Measurements from ENCODE around the gene MEGF8.

MEGF8 gene

DNA sequence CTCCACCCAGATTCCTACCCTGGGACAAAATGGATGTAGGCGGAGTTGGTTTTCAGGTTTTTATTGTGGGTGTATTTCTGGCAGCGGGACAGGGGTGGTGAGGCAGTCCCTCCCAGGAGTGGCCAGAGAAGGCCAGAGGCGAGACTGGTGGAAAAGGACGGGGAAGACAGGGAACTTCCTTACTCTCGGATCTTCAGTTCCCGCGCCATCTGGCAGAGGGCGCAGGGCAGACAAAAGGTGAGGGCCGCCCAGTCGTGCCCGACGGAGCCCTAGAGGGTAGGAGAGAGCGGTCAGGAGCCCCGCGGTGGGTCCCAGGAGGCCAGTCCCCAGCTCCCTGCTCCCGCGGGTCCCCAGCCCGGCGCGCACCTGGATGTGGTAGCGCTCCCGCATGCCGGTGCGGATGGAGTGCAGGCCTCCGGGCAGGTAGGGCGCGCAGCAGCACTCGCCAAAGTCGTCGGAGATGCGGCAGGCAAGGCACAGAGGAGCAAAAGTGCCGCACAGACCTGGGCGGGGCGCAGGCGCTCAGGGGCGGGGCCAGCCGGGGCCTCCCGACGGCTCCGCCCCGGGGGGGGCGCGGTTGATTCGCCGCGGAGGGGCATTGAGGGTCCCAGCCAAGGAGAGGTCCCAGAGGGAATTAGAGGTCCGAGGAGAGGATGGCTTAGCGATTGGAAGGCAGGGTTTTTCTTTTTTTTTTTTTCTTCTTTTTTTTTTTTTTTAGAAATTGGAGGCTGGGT is 61.7 kb downstream of the MEGF8 start:
- DNase-seq (ENCODE audit: low read depth) = peak; percentile 41

DNA sequence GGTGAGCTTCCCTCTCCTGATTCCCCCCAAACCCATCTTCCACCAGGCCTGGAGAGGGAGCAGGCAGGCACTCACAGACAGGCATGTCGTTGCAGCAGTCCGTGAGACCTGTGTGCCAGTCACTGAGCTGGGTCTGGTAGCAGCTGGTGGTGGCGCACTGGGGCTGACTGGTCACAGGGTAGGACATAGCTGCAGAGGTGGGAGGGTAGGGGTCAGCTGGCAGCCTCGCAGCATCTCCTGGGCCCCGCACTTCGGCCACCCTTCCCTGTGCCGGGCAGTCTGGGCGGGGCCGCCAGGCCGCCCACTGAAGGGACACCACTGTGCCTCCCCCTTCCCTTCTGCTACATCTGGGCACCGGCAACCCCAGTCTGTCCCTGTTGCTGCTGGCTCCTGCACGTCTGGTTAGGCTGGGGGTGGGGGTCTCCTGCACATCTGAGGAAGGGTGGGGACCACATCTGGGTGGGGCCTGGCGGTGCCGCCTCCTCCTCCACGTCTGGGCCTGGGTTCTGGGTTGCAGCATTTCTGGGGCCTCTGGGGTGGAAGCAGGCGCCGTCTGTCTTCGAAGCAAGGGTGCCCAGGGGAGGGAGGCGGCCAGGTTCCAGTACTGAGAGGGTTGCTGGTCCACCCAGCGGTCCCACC is 63.5 kb downstream of the MEGF8 start:
- no peak for DNase-seq (ENCODE audit: low read depth)

DNA sequence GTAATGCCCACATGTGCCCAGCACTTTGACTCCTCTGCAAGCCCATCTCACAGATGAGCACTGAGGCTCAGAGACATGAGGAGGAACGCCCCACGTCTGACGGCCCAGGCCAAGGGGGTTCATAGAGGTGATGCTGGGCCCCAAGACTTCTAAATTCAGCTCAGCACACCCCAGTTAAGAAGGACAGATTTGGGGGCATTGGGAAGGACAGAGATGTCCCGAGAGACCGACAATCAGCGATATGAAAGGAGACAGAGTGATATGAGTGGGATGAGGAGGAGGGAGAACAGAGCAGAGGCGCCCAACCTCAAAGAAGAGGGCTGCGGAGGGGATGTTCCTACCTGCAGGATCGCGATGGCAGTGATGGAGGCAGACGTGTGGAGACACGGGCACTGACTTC is 64.5 kb downstream of the MEGF8 start, which contains the start of gene CNFN:
CNFN (minus strand) TSS at position 399 of the 400 bp plus-strand sequence. CDS start 1,260 bp downstream, outside the sequence.
- DNase-seq (ENCODE audit: low read depth) = no peak

DNA sequence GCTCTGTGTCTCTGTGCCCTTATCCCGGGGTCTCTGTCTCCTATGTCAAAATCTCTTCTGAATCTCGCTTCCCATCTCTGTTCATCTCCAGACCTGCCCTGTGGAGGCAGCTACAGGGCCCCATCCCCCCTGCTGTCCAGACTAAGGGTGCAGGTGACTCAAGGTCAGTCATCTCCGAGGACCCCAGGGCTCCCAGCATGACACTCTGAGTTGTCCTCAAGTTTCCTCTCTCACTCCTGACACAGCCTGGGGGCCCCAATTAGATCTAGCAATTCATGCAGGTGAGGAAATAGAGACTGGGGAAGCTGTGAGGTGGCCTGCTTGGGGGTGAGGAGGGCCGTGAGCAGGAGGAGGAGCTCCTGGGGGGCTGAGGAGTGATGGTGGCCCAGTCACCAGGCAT is 66.7 kb downstream of the MEGF8 start:
- no peak for DNase-seq (ENCODE audit: low read depth)

DNA sequence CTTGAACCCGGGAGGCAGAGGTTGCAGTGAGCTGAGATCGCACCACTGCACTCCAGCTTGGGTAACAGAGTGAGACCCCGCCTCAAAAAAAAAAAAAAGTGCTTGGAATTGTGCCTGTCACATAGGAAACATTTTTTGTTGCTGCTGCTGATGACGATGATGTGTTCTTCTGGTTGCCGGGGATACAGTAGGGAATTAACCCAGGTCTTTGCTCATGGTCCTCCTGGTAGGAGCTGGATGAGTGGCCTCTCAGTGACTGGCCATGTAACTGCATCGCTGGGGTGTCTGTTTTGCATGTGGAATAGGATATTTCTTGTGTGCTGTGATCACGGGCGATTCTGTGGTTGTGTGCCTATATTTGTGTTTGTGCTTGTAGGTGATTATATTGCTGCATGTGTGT is 69.3 kb downstream of the MEGF8 start:
- no peak for DNase-seq (ENCODE audit: low read depth)

DNA sequence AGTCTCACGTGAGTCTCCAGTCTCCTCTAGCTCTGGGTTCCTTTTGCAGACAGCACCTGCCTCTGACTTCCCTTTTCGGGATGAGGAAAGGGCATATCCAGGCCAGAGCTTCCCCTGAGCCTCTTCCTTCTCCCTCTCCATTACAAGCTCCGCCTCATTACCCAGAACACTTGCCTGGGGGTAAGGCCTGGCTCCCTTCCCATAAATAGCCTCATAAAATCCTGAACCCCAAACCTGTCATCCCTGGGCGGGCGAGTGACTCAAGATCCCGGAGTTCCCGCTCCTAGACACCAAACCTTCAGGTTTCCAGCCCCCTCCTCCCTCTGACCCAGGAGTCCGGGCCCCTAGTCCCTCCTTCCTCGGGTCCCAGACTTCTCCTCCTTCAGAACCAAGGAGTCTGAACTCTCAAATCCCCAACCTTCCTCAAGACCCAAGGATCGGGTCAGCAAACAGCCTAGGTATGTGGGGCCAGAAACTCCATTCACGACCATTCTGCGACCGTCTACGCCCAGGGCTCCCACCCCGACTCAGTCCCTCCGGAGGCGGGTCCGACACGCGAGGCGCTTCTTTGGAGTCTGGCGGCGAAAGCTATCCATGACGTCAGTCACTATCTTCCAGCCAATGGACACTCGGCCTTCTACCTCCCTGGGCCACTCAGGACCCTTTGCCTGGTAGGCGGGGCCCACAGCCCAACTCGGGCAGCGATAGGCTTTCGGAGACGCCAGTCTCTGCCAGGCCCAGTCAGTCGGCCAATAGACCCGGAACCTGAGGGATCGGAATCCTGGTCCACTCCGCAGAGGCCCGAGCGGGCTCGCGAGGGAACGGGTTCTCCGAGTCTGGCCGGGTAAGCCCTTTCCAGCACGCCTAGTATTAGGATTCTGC is 71.2 kb downstream of the MEGF8 start:
- peak; percentile 85 for DNase-seq (ENCODE audit: low read depth)

DNA sequence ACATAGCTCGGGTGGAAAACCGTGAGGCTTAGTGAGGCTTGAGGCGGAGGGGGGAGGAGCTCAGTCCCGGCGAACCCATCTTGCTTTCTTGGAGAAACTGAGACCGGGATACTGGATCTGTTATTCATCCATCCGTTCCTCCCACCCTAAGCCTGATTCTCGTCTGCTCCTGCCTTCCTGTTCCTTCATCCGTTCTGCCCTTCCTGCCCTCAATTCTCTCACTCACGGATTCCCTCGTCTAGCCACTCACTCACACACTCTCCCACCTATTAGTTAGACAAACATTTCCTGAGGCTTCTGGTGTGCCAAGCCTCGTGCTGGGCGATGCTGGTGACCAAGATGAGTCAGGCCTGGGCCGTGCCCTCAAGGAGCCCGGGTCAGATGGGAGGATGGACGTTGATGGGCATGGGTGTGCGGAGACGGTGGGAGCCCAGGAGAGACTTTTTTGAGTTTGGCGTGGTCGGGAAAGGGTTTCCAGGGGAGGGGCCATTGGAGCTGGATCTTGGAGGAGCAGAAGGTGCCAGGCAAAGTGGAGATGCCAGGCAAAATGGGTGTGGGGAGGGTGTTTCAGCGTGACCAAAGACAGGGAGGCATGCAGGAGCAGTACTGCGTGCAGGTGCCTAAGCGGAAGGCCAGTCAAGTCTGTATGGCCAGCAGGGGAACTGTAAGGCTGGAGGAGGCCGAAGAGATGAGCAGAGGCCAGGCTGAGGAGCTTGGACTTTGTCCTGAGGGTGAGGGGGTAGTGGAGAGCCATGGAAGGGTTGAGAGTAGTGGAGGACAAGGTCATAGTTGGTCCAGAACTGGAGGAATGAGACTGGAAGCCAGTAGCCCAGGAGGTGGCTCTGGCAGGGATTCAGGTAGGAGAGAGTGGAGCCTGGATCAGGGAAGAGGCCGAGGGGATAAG is 72.1 kb downstream of the MEGF8 start:
- no peak for DNase-seq (ENCODE audit: low read depth)

DNA sequence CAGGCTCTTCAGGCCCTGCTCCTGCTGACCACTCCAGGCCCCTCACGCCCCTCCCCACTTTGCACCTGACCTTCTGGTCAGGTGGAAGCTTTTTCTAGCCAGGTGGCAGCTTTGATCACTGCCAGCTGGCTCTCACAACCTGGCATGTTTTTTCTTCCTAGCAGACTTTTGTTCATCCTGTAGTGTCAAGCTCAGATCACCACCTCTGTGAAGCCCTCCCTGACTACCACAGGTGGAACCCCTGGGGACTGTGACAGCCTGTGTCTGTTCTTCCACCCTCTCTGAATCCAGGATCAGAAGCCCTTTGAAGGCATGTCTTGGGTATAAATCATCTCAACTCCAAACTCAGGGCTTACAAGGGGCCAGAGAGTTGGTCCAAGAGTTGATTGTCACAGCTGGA is 75.0 kb downstream of the MEGF8 start:
- DNase-seq (ENCODE audit: low read depth) = no peak

DNA sequence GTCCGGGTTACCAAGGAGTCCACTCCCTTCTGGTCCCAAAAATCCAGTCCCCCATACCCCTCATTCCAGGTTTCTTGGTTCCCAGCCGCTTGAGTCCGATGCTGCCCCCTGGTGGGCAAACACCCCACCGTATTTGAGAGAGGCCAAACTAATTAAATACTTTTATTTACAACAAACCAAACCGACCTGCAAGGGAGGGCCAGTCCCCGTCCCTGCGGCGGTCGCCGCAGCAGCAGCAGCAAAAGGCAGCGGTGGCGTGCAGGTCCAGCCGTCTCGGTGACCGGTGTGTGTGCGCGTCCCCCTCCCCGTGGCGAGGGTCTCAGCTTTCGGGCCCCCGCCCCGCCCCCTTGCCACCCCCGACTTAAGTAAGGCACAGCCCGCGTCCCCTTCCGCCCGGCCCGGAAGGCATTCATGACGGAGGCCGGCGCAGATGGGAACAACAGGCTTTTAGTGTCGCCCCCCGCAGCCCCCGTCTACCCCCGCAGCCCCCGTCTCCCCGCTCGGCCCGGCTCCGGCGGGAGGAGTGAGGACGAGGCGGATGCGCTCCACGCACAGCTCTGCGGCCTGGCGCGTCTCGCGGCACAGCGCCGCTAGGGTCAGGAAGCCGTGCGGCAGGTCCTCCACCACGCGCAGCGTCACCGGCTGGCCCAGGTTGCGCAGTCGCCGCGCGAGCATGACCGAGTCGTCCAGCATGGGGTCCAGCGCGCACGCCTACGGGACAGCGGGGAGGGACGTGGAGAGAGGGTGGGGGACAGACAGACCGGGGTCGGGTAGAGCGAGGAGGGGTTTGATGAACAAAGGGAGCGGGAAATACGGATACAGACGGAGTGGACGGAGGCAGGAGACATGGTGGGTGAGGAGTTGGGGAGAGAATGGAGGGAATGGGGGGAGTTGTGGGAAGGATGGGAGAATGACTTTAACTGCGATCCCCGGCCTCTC is 76.2 kb downstream of the MEGF8 start:
- DNase-seq (ENCODE audit: low read depth) = peak; percentile 53

DNA sequence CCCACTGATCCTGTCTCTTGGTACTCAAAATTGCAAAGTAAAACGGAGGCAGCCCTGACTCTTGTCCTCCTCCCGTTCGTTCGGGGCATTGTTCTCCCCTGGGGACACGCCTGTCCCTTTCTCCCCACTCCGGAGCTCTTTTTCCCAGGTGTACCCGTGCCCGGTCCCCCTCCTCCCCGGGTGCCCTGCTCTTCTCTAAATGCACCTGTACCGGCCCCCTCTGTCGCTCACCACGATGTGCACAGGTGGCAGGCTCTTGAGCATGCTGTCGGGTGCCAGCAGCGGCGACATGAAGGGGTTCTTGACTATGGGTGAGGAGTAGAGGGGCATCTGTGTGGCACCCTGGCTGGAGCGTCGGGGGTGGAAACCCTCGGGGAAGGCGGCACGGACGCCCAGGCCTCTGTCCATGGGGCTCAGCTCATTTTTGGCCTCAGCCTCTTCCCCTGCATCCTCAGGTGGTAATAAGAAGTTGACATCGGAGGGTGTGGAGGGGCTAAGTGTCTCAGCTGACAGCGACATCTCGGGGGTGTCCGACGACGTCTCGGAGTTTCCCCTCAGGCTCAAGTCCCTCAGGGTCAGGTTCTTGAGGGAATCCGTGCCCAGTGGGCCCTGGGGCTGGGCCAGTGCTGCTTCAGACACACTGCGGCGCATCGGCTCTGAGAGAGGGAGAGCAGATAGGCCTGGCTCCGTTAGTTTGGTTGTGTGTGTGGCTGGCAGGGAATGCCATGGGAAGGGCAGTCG is 77.1 kb downstream of the MEGF8 start:
- no peak for DNase-seq (ENCODE audit: low read depth)

DNA sequence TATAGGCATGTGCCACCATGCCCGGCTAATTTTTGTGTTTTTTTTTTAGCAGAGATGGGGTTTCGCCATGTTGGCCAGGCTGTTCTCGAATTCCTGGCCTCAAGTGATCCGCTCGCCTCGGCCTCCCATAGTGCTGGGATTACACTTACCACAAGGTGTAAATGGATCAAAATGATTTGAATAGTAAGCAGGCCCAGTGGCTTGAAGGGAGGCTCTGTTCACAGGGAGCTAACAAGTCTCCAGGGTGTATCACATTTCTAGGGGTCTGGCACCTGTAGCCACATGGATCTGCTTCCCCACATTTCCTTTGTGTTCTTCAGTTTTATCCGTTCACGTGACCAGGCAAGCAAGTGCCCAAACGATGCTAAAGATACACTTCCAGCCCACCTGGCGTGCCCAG is 78.2 kb downstream of the MEGF8 start:
- DNase-seq (ENCODE audit: low read depth) = no peak

DNA sequence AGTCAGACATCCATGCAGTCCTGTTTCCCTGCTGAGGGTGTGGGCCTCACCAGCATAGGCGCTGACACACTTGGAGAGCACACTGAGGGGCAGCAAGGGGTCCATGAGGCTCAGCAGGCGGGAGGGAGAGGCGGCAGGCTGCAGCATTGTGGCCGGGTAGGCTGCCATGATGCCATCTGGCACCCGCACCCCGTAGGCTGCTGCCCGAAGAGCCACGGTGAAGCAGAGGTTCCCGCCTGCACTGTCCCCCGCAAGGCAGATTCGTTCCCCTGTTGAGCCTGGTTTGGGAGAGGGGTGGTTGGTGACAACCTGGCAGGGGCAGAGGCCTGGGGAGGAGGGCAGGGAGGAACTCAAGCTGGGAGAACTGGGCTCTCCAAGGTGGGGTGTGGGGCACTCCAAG is 80.7 kb downstream of the MEGF8 start:
- DNase-seq (ENCODE audit: low read depth) = no peak

DNA sequence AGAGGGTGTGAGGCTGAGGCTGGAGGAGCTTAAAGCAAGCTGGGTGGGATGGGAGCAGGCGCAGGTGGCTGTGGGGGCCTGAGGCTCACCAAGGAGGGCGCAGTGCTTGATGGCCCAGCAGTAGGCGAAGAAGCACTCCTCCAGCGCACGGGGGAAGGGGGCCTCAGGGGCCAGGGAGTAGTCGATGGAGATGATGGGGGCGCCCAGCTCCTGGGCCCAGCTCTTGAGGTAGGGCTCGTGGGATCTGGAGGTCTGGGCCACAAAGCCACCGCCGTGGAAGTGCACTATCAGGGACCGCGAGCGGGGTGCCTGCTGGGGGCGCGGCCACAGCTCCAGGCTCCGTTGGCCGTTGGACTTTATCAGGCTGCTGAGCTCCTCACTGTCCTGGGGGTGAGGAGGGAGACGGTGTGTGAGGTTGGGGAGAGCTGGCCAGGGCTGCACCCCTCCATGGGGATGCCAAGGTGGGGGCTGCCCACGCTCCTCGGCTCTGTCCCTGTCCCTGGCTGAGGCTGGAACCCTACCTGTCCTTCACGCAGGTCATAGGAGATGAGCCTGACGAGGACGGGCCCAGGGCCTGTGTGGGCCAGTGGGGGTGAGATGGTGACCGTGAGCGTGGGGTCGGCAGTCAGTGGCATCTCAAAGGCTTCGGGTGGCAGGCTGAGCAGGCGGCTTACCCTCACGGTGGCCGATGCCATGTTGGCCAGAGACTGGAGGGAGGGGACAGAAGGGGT is 81.8 kb downstream of the MEGF8 start:
- no peak for DNase-seq (ENCODE audit: low read depth)

DNA sequence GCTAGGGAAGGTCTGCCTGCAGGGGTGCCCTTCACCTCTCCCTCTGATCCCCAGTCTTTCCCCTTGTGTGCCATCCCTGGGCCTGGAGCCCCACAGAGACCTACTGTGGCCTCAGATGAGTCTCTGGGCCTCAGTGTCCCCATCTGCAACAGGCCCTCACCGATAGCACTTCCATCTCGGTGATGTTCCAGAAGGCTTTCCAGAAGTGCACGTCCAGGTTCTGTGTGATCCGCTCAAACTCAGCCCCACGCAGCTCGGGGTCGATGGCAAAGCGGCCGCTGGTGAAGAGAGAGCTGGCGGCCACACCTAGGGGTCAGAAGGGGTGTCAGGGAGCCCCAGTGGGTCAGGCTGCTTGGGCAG is 82.4 kb downstream of the MEGF8 start:
- no peak for DNase-seq (ENCODE audit: low read depth)

DNA sequence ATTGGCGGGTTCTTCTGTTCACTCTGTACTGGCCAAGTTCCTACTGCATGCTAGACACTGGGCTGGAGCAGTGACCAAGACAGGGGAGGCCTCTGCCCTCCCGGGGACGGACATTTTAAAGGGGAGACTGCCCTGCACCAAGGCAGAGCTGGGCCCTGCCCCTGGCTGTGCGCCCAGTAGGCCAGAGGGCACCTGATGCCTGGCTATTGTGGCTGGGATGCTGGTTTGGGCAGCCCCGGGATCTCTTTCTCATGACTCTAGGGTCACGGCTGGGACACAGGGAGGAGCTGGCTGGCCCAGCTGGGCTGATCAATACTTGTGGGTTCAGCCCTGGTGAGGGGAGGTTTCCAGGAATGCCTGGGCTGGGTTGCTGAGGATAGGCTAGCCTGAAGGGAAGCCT is 84.0 kb downstream of the MEGF8 start:
- DNase-seq (ENCODE audit: low read depth) = no peak

DNA sequence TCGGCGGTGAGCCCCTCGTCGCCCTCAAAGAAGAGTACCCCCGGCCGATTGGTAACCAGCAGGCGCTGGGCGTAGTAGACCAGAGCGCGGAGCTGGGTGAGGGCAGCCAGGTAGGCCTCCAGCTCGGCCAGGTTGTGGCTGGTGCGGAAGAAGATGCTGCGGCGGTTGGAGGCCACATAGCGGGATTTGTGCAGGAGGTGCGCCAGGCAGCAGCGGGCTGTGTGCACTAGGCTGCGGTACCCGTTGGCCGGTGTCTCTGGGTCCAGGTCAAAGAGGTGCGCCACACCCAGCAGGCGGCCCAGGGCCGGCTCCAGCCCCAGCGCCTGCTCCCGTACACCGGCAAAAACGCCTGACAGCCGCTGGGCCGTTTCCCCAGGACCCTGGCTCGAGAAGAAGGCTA is 84.9 kb downstream of the MEGF8 start:
- no peak for DNase-seq (ENCODE audit: low read depth)

DNA sequence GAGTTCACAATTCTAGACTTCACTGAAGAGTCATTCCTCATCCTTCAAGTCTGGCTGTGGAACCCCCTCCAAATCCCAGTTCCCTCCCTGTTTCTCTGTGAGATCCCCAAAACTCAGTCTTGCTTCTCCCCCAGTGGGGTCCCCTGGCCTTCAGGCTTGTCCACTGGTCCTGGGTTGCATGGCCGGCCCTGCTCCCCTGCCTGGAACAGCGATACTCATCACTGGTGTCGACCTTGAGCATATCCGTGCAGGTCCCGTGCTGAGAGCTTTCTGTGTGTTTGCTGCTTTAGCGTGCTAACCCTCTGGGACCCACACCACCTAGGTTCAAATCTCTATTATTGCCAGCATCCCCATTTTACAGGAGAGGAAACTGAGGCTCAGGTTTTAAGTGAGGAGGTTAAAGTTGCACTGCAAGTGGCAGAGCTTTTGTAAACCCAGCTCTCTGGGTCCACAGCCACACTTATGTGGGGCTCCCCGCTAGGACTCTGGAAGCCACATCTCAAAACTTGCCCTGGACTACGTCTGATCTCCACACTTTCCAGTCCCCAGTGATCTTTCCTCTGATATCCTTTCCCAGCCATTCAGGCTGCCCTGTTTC is 86.2 kb downstream of the MEGF8 start:
- DNase-seq (ENCODE audit: low read depth) = no peak

DNA sequence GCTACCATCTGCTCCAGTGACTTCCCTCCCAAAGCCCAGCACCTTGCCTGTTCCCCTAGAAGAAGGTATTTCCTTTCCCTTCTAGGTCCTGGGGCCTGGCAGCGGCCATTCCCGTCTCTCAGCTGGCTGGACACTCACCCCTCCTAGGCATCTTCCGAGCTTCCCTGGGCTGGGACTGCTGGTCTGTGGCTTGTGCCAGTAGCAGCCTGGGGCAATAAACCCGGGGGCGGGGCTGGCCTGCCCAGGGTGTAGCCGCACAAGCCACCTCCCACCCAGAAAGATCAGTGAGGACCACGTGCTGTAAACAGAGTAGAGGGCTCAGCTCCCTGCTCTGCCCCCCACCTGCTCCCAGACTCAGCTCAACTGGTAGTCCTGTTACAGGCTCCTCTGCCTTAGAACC is 86.8 kb downstream of the MEGF8 start:
- no peak for DNase-seq (ENCODE audit: low read depth)

DNA sequence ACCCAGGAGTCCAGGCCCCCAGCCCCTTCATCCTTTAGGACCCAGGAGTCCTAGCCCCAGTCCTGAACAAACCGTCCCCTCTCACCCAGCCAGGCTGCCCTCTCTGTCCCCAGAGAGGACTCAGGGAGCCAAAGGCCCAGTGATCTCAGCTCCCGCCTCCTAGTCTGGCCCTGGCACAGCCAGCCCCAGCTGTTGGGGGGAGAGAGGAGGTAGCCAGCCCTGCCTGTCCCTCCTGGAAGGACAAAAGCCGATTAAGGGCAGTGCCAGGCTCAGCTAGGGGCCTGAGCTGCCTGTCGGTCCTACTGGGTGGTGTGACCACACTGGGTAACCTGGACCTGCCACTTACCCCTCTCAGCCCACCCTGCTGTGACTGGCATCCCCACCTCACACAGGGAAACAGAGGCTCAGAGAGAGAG is 87.2 kb downstream of the MEGF8 start:
- no peak for DNase-seq (ENCODE audit: low read depth)
